ENCODE results near the gene EFHC2.
"Not testable (repeated sequence)": the region's sequence is repeated elsewhere in the genome, so short reads cannot be mapped to it uniquely, and the experiment has no call there.

Gene EFHC2

GRCh38 chrX:44299177-44299576 is 44.3 kb downstream of the EFHC2 start:
- no peak for DNase-seq (ENCODE audit: low spot score)

DNA sequence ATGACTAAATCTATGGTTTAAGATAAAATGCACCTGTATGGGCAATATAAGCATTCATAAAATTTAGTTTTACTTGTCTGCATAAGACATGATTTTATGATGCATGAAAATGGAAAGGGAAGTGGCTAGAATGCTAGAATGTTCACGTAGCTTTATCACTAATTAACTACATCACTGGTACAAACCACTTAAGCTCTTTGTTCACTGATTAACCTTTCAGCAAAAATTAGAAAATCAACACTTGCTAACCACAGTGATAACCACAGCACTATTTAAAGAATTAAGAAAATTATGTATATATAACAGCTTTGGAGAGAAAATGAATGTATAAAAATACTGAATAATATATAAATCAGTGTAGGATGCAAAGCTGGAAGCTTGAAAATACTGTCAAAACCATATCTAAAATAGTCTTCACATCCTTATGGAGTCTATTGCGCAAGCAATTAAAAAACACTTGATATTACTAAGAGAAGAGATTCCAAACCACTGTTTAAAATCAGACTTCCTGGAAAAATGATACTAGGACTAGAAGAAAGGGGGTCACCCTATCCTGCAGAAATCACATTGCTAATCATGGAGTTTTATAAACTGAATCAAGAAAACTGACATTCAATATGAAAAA is 51.9 kb downstream of the EFHC2 start:
- no peak for DNase-seq (ENCODE audit: low spot score)

DNA sequence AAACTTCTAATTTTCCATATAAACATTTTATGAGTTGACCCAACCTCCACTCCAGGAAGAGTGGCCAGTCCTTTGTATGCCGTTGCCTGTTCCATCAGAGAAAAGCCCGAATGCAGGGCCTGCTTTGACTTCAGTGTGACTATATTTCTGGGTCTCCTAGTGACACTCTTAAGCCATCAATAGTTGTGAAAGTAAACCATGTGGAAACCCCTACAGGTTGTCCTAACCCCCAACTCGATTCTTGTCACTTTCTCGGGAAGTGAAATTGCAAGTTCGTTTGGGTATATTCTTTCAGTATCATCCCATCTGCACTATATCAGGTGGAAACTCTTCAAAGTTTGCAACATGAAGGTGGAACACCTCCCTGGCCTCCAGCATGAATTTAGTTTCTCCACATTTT is 52.8 kb downstream of the EFHC2 start:
- DNase-seq (ENCODE audit: low spot score) = no peak

- no peak for DNase-seq (ENCODE audit: low spot score)
These were observed 60.7 kb downstream of the EFHC2 start for GRCh38 chrX:44282753-44283152.

GRCh38 chrX:44280116-44280515 is 63.4 kb downstream of the EFHC2 start:
- no peak for DNase-seq (ENCODE audit: low spot score)

DNA sequence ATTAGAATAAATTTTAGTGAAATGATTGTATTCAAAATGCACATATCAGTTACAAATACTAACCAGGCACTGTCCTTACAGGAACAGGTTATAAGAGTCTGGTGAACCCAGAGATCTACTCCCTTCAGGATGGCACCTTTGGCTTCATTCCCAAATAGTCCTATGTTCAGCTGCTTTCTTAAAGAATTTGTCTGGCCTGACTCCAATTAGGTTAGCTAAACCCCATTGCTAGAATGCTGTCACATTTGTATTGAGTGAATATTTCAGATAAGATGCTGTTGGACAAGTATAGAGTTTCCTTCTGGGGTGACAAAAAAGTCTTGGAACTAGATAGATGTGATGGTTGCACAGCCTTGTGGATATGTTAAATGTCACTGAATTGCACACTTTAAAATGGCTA is 69.4 kb downstream of the EFHC2 start:
- no peak for DNase-seq (ENCODE audit: low spot score)

DNA sequence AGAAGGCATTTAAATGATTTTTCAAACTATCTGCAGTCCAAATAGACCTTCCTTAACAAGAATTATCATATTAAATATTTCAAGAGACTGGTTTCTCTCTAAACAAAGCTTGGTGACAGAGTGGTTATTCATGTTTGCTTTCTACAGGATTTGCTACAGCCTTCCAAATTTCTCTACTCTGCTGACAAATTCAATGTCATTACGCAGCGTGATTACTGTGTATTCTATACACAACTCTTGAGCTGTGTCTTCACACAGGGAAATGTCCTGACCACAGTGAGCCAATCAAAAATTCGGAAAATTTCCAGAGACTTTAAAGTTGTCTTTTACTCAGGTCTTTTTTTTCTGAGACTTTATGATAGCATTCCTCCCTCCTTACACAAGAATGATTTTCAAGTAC is 75.6 kb downstream of the EFHC2 start:
- DNase-seq (ENCODE audit: low spot score) = no peak

- DNase-seq (ENCODE audit: low spot score) = no peak
These were observed 76.4 kb downstream of the EFHC2 start for GRCh38 chrX:44267116-44267515.

DNA sequence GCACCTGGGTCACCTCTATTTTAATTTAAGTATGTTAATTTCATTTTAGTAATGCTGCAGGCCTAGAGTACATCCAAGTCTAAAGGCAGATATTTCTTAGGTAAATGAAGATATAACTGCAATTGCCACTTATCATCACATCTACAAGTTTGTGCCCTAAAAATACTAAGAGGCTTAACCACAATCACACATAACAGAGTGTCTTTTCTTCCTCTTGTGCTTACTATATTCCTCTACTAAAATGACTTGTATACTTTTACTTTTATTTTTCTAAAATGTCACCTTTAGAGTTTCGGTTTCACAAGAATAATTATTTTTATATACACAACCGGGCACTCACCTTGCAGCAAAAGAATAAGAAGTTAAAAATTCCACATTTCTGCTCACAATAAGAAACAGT is 77.9 kb downstream of the EFHC2 start:
- DNase-seq (ENCODE audit: low spot score) = no peak

DNA sequence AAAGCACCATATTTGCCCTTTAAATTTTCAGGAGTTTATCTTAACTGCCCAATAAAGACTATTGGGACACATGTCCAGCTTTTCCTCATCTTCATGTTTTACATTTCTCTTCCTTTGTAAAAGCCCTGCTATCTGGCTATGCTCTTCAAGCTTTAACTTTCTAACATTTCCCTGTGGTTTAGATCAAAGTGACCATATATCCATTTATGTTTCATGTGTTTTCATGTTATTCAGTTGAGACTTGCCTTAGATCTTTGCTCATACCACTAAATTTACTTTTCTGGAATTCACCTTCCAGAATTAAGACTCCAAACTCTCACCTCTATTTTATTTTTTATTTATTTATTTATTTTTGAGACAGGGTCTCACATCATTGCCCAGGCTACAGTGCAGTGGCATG is 78.5 kb downstream of the EFHC2 start:
- no peak for DNase-seq (ENCODE audit: low spot score)

- no peak for DNase-seq (ENCODE audit: low spot score)
These were observed 82.2 kb downstream of the EFHC2 start for GRCh38 chrX:44261286-44261685.

GRCh38 chrX:44260609-44261008 is 82.9 kb downstream of the EFHC2 start:
- no peak for DNase-seq (ENCODE audit: low spot score)

- not testable (repeated sequence) for DNase-seq (ENCODE audit: low spot score)
These were observed 87.7 kb downstream of the EFHC2 start for GRCh38 chrX:44255742-44256141.

- DNase-seq (ENCODE audit: low spot score) = no peak
These were observed 89.9 kb downstream of the EFHC2 start for GRCh38 chrX:44253575-44253942.

- DNase-seq (ENCODE audit: low spot score) = not testable (repeated sequence)
These were observed 90.5 kb downstream of the EFHC2 start for GRCh38 chrX:44252688-44253574.

DNA sequence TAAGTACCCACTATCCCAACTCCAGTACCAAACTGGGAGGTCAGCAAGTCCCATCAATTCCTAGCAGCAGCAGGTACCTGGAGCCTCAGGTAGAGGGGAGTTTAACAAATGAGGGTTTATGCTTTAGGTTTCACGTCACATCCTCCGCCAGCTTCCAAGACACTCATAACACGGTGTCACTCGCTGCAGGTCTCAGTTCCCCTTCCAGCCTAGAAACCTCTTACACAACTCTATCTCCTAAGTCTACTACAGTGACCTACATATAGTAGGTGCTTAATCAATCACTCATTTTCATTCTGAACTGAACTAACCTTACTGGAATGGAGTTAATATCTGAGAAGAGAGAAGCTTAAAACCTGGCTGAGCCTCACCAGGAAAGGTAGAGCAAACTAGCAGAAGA is 96.0 kb downstream of the EFHC2 start:
- no peak for DNase-seq (ENCODE audit: low spot score)

DNA sequence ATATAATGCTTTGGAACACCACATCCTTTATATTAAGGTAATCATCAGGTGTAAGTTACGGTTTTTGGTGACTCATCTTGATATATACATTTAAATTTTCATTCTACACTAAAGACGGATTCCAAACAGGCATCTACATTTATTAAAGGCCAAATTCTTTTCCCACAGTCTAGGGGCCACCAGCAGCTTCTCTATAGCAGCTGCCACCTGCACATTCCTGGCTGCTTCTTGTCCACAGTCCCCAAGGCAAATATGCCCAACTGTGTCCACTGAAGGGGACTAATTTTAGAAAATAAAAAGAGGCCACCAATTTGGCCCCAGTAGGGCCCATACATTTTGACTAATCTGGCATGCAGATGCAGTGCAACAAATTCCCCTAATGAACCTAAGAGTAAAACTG is 96.6 kb downstream of the EFHC2 start:
- DNase-seq (ENCODE audit: low spot score) = no peak

- DNase-seq (ENCODE audit: low spot score) = no peak
These were observed 97.7 kb downstream of the EFHC2 start for GRCh38 chrX:44245733-44246132.

DNA sequence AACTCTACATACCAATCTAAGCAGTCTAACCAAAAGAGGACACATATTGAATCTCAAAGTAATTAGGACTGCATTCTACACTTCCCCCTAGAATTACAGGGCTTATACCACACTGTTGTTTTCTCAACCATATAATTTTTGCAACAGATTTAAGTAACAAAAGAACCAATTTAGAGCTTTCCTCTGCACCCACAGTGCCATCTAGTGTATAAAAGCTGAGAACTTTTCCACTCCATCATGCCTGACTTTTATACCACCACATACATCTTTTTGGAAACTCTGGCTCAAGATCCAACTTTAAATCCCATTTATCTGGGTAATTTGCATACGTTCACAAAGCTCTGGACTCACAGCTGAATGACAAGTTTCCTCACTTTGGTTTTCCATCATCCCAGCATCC is 99.5 kb downstream of the EFHC2 start:
- DNase-seq (ENCODE audit: low spot score) = peak; percentile 43

GRCh38 chrX:44241546-44241945 is 101.9 kb downstream of the EFHC2 start:
- DNase-seq (ENCODE audit: low spot score) = no peak

DNA sequence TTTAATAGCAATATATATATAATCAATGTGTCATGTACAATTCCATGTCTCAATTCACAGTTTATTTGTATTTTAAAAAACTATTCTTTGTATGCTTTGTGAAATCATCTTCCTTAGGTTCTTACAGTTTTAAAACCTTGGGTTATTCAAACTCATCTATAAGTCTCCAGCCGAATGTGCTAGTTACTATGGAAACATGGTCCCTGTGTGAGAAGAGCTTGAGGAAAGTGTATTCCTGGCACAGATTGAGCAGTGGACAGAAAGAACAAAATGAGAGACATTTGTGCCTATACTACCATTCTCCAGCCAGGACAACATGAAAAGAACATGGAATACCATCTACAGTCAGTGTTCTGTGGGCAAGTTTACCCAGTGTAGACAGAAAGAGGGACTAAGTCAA is 103.4 kb downstream of the EFHC2 start:
- no peak for DNase-seq (ENCODE audit: low spot score)

GRCh38 chrX:44239036-44239435 is 104.4 kb downstream of the EFHC2 start:
- DNase-seq (ENCODE audit: low spot score) = no peak

GRCh38 chrX:44235534-44235933 is 107.9 kb downstream of the EFHC2 start:
- no peak for DNase-seq (ENCODE audit: low spot score)

DNA sequence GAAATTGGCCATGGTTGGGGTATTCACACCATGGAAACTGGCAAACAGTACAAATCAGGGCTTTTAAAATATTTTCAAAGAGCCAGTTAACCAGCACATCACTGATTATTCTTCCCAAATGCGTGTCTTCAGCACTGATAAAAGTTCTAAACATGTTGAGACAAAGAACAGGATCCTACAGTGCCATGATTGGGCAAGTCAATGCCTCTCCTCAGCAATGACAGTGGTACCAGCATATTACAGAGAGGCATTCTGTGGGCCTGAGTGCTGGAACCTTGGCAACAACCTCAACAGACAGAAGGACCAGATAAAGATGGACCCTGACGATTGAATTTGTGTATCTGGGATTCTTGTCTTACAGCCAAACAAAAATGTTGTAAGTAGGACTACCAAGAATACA is 108.9 kb downstream of the EFHC2 start:
- DNase-seq (ENCODE audit: low spot score) = no peak
